H1 (cell line): ENCODE results near the gene CASK. TPM values are rescaled to one million over a fixed set of nuclear protein-coding genes. Genes with fewer than 3 reads are reported as not detected.

ENCODE experiments used
- CTCF ChIA-PET: fragments of 300-600 bp; sonication (Branson Sonifier 250); formaldehyde crosslinking; loops from one replicate; lab custom pipeline; 2021; ENCODE audit not compliant: partially characterized antibody; lab: Charles Lee
- POLR2A ChIA-PET: fragments of 300-600 bp; sonication (Branson Sonifier 250); formaldehyde crosslinking; loops from one replicate; lab custom pipeline; 2021; ENCODE audit warnings: inconsistent platforms; ENCODE audit not compliant: partially characterized antibody; lab: Charles Lee
- DNase-seq, 2 experiments: peaks; one replicate each; pipeline versions ENCODE4 v3.0.0 to v3.0.0-alpha.2; 2010 to 2022; ENCODE audit warnings: low spot score in 2 of 2, low read depth in 1 of 2, mixed read lengths in 1 of 2
- FAIRE-seq: peaks from 2 replicates; lab custom pipeline; 2011; peaks lifted over from hg19 to GRCh38; lab: Jason Lieb, UNC
- H2AFZ ChIP-seq: 2 replicates; pipeline ENCODE4 v1.8.1; 2012; ENCODE audit warnings: low read length, inconsistent platforms
- H2AK5ac ChIP-seq: 2 replicates; pipeline ENCODE4 v1.6.1; 2013; ENCODE audit warnings: low read depth, low read length
- H2BK120ac ChIP-seq: replicated peaks from 2 replicates; pipeline ENCODE3; 2013; ENCODE audit warnings: low read depth, low read length, inconsistent platforms
- H2BK12ac ChIP-seq: 2 replicates; pipeline ENCODE4 v1.6.1; 2013; ENCODE audit warnings: low read depth, low read length
- H2BK15ac ChIP-seq: 2 replicates; pipeline ENCODE4 v1.6.1; 2013; ENCODE audit warnings: low read length
- H2BK20ac ChIP-seq: 2 replicates; pipeline ENCODE4 v1.6.1; 2013; ENCODE audit warnings: low read length
- H2BK5ac ChIP-seq: 2 replicates; pipeline ENCODE4 v1.6.1; 2013; ENCODE audit warnings: low read depth, low read length
- H3K14ac ChIP-seq: 2 replicates; pipeline ENCODE4 v1.6.1; 2013; ENCODE audit warnings: inconsistent platforms; ENCODE audit not compliant: insufficient read length
- H3K18ac ChIP-seq: 2 replicates; pipeline ENCODE4 v1.6.1; 2013; ENCODE audit warnings: low read length; ENCODE audit errors: extremely low read depth
- H3K23ac ChIP-seq: 2 replicates; pipeline ENCODE4 v1.6.1; 2013; ENCODE audit warnings: inconsistent platforms; ENCODE audit not compliant: insufficient read length
- H3K23me2 ChIP-seq: 2 replicates; pipeline ENCODE4 v1.6.1; 2013; ENCODE audit warnings: low read depth, low read length
- H3K27ac ChIP-seq: 2 replicates; pipeline ENCODE4 v1.6.1; 2011; ENCODE audit warnings: low read depth, low read length, inconsistent platforms
- H3K27me3 ChIP-seq, 4 experiments: replicated peaks in 1 of 4; 1 replicate in 1 of 4; 2 replicates in 3 of 4; pipeline versions ENCODE4 v1.6.1 to v1.8.1; 2011 to 2013; ENCODE audit warnings: low read length in 3 of 4, mild to moderate bottlenecking in 3 of 4, inconsistent platforms in 2 of 4, mixed read lengths in 2 of 4, moderate library complexity in 1 of 4; ENCODE audit not compliant: control insufficient read depth in 3 of 4, insufficient read depth in 3 of 4; ENCODE audit errors: extremely low read depth in 1 of 4
- H3K36me3 ChIP-seq, 4 experiments: 2 replicates each; pipeline versions ENCODE4 v1.6.1 to v1.8.1; 2011 to 2013; ENCODE audit warnings: mild to moderate bottlenecking in 4 of 4, low read length in 3 of 4, moderate library complexity in 2 of 4, control low read depth in 1 of 4, inconsistent platforms in 1 of 4; ENCODE audit not compliant: insufficient read depth in 4 of 4, control insufficient read depth in 2 of 4
- H3K4ac ChIP-seq: replicated peaks from 2 replicates; pipeline ENCODE3; 2013; ENCODE audit warnings: low read length, low read depth, mixed read lengths, inconsistent platforms; ENCODE audit not compliant: insufficient read length
- H3K4me1 ChIP-seq, 4 experiments: replicated peaks in 1 of 4; 1 replicate in 1 of 4; 2 replicates in 3 of 4; pipeline versions ENCODE4 v1.6.1 to v1.8.1; 2011 to 2013; ENCODE audit warnings: low read length in 3 of 4, inconsistent platforms in 2 of 4, mixed read lengths in 1 of 4; ENCODE audit not compliant: insufficient read depth in 4 of 4, control insufficient read depth in 3 of 4
- H3K4me2 ChIP-seq, 2 experiments: 2 replicates each; pipeline versions ENCODE4 v1.6.1 to v1.8.1; 2011 to 2013; ENCODE audit warnings: low read depth in 2 of 2, low read length in 2 of 2, control low read depth in 1 of 2, inconsistent platforms in 1 of 2, mild to moderate bottlenecking in 1 of 2; ENCODE audit not compliant: insufficient read depth in 1 of 2
- H3K4me3 ChIP-seq, 4 experiments: fragments of 200-600, 300-600 bp in 1 of 4; sonication (generic), shearing (Covaris generic), sonication (Bioruptor Twin) in 1 of 4; 2 replicates each; pipeline versions ENCODE4 v1.5.1 to v1.8.1; 2011 to 2016; ENCODE audit warnings: low read length in 4 of 4, low read depth in 3 of 4, control low read depth in 2 of 4, inconsistent platforms in 2 of 4, mild to moderate bottlenecking in 2 of 4, mixed read lengths in 1 of 4, moderate library complexity in 1 of 4; ENCODE audit not compliant: insufficient read depth in 2 of 4; ENCODE audit errors: extremely low read depth in 1 of 4
- H3K56ac ChIP-seq: replicated peaks from 2 replicates; pipeline ENCODE3; 2013; ENCODE audit warnings: low read depth, mild to moderate bottlenecking, mixed read lengths, low read length, inconsistent platforms; ENCODE audit not compliant: insufficient read length
- H3K79me1 ChIP-seq: 2 replicates; pipeline ENCODE4 v1.6.1; 2013; ENCODE audit warnings: low read depth, low read length, control low read depth
- H3K79me2 ChIP-seq, 2 experiments: 2 replicates each; pipeline versions ENCODE4 v1.6.1 to v1.8.1; 2012 to 2013; ENCODE audit warnings: low read length in 2 of 2, mild to moderate bottlenecking in 2 of 2, inconsistent platforms in 1 of 2; ENCODE audit not compliant: insufficient read depth in 2 of 2, control insufficient read depth in 1 of 2
- H3K9ac ChIP-seq, 4 experiments: replicated peaks in 1 of 4; 1 replicate in 1 of 4; 2 replicates in 3 of 4; pipeline versions ENCODE4 v1.6.1 to v1.8.1; 2011 to 2013; ENCODE audit warnings: low read depth in 3 of 4, low read length in 3 of 4, control low read depth in 2 of 4, mild to moderate bottlenecking in 2 of 4, moderate library complexity in 2 of 4, inconsistent platforms in 1 of 4; ENCODE audit errors: extremely low read depth in 1 of 4
- H3K9me3 ChIP-seq, 2 experiments: 2 replicates each; pipeline versions ENCODE4 v1.6.1 to v1.8.1; 2012 to 2013; ENCODE audit warnings: mild to moderate bottlenecking in 2 of 2, moderate library complexity in 2 of 2, control low read depth in 1 of 2, inconsistent platforms in 1 of 2, low read depth in 1 of 2, low read length in 1 of 2, mixed read lengths in 1 of 2; ENCODE audit not compliant: insufficient read depth in 2 of 2
- H4K20me1 ChIP-seq, 2 experiments: replicated peaks in 1 of 2; 2 replicates each; pipeline versions ENCODE3 to v1.8.1; 2011 to 2013; ENCODE audit warnings: inconsistent platforms in 2 of 2, low read length in 2 of 2, mild to moderate bottlenecking in 1 of 2; ENCODE audit not compliant: insufficient read depth in 2 of 2, control insufficient read depth in 1 of 2
- H4K5ac ChIP-seq: 2 replicates; pipeline ENCODE4 v1.6.1; 2013; ENCODE audit warnings: low read length, low read depth, mixed read lengths, inconsistent platforms; ENCODE audit not compliant: insufficient read length
- H4K8ac ChIP-seq: 2 replicates; pipeline ENCODE4 v1.8.0; 2013; ENCODE audit warnings: mild to moderate bottlenecking, moderate library complexity, low read length, inconsistent platforms; ENCODE audit not compliant: insufficient read depth; ENCODE audit errors: extremely low read depth
- H4K91ac ChIP-seq: replicated peaks from 2 replicates; pipeline ENCODE3; 2013; ENCODE audit warnings: low read length, mixed read lengths, inconsistent platforms; ENCODE audit not compliant: insufficient read length
- CHD1 ChIP-seq: IDR thresholded peaks from 2 replicates; pipeline ENCODE4 v1.6.1; 2012; ENCODE audit warnings: low read depth, low read length, improper control_type of control experiment
- CREB1 ChIP-seq: IDR thresholded peaks from 2 replicates; pipeline ENCODE4 v1.6.1; 2012; ENCODE audit warnings: inconsistent platforms
- HDAC2 ChIP-seq, 2 experiments: fragments of 300-600 bp in 1 of 2; sonication (generic) in 1 of 2; IDR thresholded peaks; 2 replicates each; pipeline ENCODE4 v1.6.1; 2011 to 2012; ENCODE audit warnings: low read depth in 2 of 2, low read length in 2 of 2, mild to moderate bottlenecking in 2 of 2, moderate library complexity in 2 of 2, borderline replicate concordance in 1 of 2, inconsistent platforms in 1 of 2
- WGBS, 2 experiments: shearing (Covaris generic) in 1 of 2; methylation state at CpG; one replicate each; pipeline versions ENCODE4 v1.1.6 to v1.1.7; 2013 to 2015; ENCODE audit warnings: low lambda C conversion rate in 2 of 2, mixed read lengths in 2 of 2, inconsistent platforms in 1 of 2, low coverage in 1 of 2, missing lambda C conversion rate in 1 of 2; ENCODE audit not compliant: insufficient replicate concordance in 2 of 2, insufficient coverage in 1 of 2, insufficient read length in 1 of 2; ENCODE audit errors: extremely low coverage in 1 of 2, missing lambda C conversion rate in 1 of 2; 5-methylcytosine and 5-hydroxymethylcytosine counted together
- polyA plus RNA-seq, 7 experiments: library from polyadenylated mRNA; depleted of rRNA in 3 of 7; stranded (reverse) in 5 of 7; unstranded in 2 of 7; fragments of >200 nt in 5 of 7; fragments of 200-250 nt in 2 of 7; gene quantifications; 1 replicate in 5 of 7; 2 replicates in 1 of 7; 4 replicates in 1 of 7; pipeline versions ENCODE4 v1.2.1 to v1.2.3, GENCODE V29; 2011 to 2013; ENCODE audit warnings: missing spikeins in 2 of 7, mixed read lengths in 2 of 7
- total RNA-seq: library from RNA; stranded (reverse); fragmentation: NEBNext Ultra II Directional; extraction: Animal tissue kit (Norgen Biotek cat#: 25700); gene quantifications from 2 replicates; pipeline ENCODE4 v1.2.1, GENCODE V29; 2021

The CASK gene
- total and polyA plus RNA-seq, 2 of the 8 experiments (the other 6 are each of a cell fraction or from before 2014, with no cell fraction given) = 21.6 to 55.1 TPM

GRCh38 chrX:41828826-41829225 lies 94.5 kb downstream of the CASK start:
- no peak overlapping the region for H2BK120ac ChIP-seq
- H3K23me2 ChIP-seq = no peaks in the 10 kb centered on the region
- no peaks in the 10 kb centered on the region for H3K27me3 ChIP-seq
- H3K27ac ChIP-seq = no peak overlapping the region
- no peaks in the 10 kb centered on the region for H3K36me3 ChIP-seq
- no peak overlapping the region for H2BK20ac ChIP-seq
- TF ChIP-seq HDAC2 (IDR thresholded peaks at IDR 0.05; ENCODE audit: borderline replicate concordance in 1 of 2, low read depth in 2 of 2, low read length in 2 of 2) (no peak), CHD1 (no peak), CREB1 (no peak)
- no peak overlapping the region for H3K23ac ChIP-seq
- no peak overlapping the region for H4K91ac ChIP-seq
- no peaks in the 10 kb centered on the region for H3K9me3 ChIP-seq
- no peaks in the 10 kb centered on the region for H4K20me1 ChIP-seq
- H3K4ac ChIP-seq = no peak overlapping the region
- H4K8ac ChIP-seq = no peak overlapping the region
- no peak overlapping the region for H2BK5ac ChIP-seq
- no peak for FAIRE-seq
- H3K4me1 ChIP-seq = no peaks in the 10 kb centered on the region
- no peaks in the 10 kb centered on the region for H3K79me1 ChIP-seq
- peaks cover 0 to 2% of the 10 kb centered on the region in 2 experiments; a peak in 1 of 4 replicates for H3K79me2 ChIP-seq
- H2BK12ac ChIP-seq = no peak overlapping the region
- WGBS, 2 experiments = 89% methylated on average over 1 of the region's 1 CpG; no CpG with 5 or more reads in 1 of the 2 experiments
- no peak overlapping the region for H3K9ac ChIP-seq
- no peak overlapping the region for H3K56ac ChIP-seq
- H4K5ac ChIP-seq = no peak overlapping the region
- H2AK5ac ChIP-seq = no peak overlapping the region
- no peak overlapping the region for H2AFZ ChIP-seq
- no peak overlapping the region for H3K4me3 ChIP-seq
- no peak overlapping the region for H2BK15ac ChIP-seq
- POLR2A ChIA-PET = no interaction called here
- H3K18ac ChIP-seq = no peak overlapping the region
- H3K14ac ChIP-seq = no peak overlapping the region
- H3K4me2 ChIP-seq = no peak overlapping the region
- no peak for DNase-seq
- CTCF ChIA-PET = no interaction called here
